Tibial artery (tissue), 4 donors: ENCODE results near the gene SIX2.
A peak's percentile ranks its signal among the peaks of the same experiment; 100 is the strongest.

Experiments
- DNase-seq, 2 donors: peaks; one replicate each; pipeline ENCODE4 v3.0.0-alpha.2; 2019
- H3K27ac ChIP-seq, 2 donors: fragments of 200-600 bp; sonication (generic) in 1 of 2; 1 replicate in 1 of 2; 2 replicates in 1 of 2; pipeline ENCODE4 v1.5.1; 2018 to 2019; ENCODE audit warnings: mild to moderate bottlenecking in 1 of 2
- H3K27me3 ChIP-seq, 2 donors: fragments of 200-600 bp; sonication (generic) in 1 of 2; one replicate each; pipeline versions ENCODE4 v1.5.1 to v1.6.0; 2016 to 2019
- H3K36me3 ChIP-seq, 3 donors: fragments of 200-600 bp; sonication (generic) in 2 of 3; one replicate each; pipeline ENCODE4 v1.5.1; 2016 to 2019; ENCODE audit warnings: mild to moderate bottlenecking in 2 of 3
- H3K4me1 ChIP-seq, 4 donors: fragments of 200-600 bp; sonication (generic) in 2 of 4; 1 replicate in 3 of 4; 2 replicates in 1 of 4; pipeline ENCODE4 v1.5.1; 2016 to 2019
- H3K4me3 ChIP-seq, 2 donors: fragments of 200-600 bp; sonication (generic) in 1 of 2; 1 replicate in 1 of 2; 2 replicates in 1 of 2; pipeline ENCODE4 v1.5.1; 2018 to 2019; ENCODE audit warnings: mild to moderate bottlenecking in 2 of 2
- H3K9me3 ChIP-seq, 3 donors: fragments of 200-600 bp; sonication (generic) in 1 of 3; one replicate each; pipeline ENCODE4 v1.5.1; 2016 to 2019
- intact Hi-C: fragments of 100-400 bp; cut with DNase I; formaldehyde crosslinking; loops from one replicate; pipeline ENCODE4 v1.15.0; 2023; ENCODE audit warnings: low total_unique reads
- TF ChIP-seq, protein P1 (sequence below), 2 experiments: fragments of 200-600 bp in 1 of 2; fragments of 450-650 bp in 1 of 2; IDR thresholded peaks; one replicate each; pipeline ENCODE4 v1.5.1; 2017 to 2019; ENCODE audit warnings: antibody characterized with exemption in 2 of 2, mild to moderate bottlenecking in 1 of 2, moderate library complexity in 1 of 2

The SIX2 gene

DNA sequence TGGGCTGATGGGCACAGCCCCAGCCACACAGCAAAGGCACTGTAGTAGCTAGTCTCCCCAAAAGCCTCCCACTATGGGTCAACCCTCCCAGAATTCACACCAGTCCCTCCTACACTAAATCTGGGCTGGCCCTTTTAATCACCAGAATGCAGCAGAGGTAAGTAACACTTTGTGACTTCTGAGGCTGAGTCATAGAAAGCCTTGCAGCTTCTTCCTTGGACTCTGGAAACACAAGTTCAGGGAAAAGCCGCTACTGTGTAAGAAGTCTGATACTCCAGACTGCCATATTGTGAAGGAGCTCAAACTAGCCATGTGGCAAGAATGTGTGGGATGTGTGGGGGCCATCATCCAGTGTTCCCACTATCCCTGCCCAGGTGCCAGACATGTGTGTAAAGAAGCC lies 19.0 kb upstream of the SIX2 start:
- TF ChIP-seq, protein P1, sequence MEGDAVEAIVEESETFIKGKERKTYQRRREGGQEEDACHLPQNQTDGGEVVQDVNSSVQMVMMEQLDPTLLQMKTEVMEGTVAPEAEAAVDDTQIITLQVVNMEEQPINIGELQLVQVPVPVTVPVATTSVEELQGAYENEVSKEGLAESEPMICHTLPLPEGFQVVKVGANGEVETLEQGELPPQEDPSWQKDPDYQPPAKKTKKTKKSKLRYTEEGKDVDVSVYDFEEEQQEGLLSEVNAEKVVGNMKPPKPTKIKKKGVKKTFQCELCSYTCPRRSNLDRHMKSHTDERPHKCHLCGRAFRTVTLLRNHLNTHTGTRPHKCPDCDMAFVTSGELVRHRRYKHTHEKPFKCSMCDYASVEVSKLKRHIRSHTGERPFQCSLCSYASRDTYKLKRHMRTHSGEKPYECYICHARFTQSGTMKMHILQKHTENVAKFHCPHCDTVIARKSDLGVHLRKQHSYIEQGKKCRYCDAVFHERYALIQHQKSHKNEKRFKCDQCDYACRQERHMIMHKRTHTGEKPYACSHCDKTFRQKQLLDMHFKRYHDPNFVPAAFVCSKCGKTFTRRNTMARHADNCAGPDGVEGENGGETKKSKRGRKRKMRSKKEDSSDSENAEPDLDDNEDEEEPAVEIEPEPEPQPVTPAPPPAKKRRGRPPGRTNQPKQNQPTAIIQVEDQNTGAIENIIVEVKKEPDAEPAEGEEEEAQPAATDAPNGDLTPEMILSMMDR (IDR thresholded peaks at IDR 0.05), result no peak
- intact Hi-C loops, result loop anchor here (10.0 kb wide), 1 partner anchor 467 kb away; no protein-coding TSS in a partner anchor
- H3K27me3 ChIP-seq, result no peaks in the 10 kb centered on the region

DNA sequence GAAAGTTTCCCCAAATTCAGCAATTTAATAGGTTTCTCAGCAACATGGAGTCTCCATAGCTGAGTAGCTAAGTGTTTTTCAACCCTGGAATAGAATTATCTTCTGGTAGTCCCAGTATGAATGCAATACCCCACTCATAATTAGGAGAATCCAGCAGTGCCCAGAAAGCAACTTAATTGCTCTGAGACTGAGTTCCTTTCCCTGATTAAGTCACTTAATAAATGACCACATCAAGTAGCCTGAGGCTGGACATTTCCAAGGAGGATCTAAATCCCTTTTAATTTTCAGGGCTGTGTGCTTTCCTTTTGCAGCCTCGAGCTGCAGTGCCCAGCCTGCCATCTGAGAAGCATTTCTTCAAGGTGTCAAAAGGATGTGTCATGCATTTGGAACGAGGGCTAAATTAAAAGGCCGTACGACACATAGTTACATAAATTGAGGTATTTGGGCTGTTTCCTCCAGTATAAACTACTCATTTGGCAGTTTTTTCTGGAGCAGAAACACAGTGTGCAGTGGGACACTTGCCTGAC lies 17.7 kb upstream of the SIX2 start:
- no peak for DNase-seq
- TF ChIP-seq, protein P1 (IDR thresholded peaks at IDR 0.05), result no peak
- Histone ChIP-seq H3K27me3 (no peaks in the 10 kb centered on the region), H3K9me3 (no peaks in the 10 kb centered on the region), H3K4me1 (peaks cover 0 to 10% (median 5%) of the 10 kb centered on the region in 4 donors), H3K36me3 (no peaks in the 10 kb centered on the region), H3K27ac (no peak overlapping the region), H3K4me3 (no peak overlapping the region)
- intact Hi-C loops, result loop anchor here (10.0 kb wide), 1 partner anchor 468 kb away; no protein-coding TSS in a partner anchor

More for the DNA sequence above, 19.0 kb upstream of the SIX2 start:
- Histone ChIP-seq H3K4me1 (peaks cover 0 to 10% (median 5%) of the 10 kb centered on the region in 4 donors), H3K27ac (no peak overlapping the region), H3K36me3 (no peaks in the 10 kb centered on the region), H3K9me3 (no peaks in the 10 kb centered on the region), H3K4me3 (no peak overlapping the region)
- DNase-seq, result no peak

DNA sequence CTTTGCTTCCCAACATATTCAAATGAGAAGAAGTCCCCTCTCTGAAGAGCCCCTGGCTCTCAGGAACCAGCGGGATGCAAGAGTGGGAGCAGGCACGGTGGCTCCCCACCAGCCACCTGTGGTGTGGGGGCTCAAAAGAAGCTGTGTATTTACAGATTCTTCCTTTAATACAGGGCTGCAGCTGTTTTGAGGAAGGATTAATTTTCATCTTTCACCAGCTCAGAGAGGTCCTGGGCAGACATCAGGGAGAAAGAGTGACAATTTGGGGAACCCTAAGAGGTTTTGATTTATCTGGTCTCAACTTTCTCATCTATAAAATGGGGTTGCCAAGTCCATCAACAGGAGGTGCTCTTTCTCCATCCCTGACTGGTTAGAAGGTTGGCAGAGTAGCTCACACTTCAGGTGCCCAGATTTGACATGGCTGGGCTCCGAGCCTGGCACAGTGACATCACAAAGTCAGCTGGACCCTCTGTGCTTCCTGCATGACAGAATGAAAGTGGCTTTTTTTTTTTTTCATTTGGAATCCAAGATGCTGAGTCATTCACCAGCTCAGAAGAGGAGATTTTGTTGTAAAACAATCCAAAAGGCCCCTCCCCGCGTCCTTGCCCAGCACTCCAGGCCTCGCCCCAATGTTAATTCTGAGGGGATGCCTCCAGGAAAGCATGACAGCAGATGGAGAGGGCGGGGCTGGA lies 15.5 kb upstream of the SIX2 start:
- Histone ChIP-seq H3K4me3 (no peak overlapping the region), H3K9me3 (no peaks in the 10 kb centered on the region), H3K36me3 (no peaks in the 10 kb centered on the region), H3K4me1 (peaks cover 0 to 10% (median 5%) of the 10 kb centered on the region in 4 donors), H3K27ac (peak overlapping the region in 1 of 2 donors; percentile 37), H3K27me3 (no peaks in the 10 kb centered on the region)
- intact Hi-C loops, result loop anchor here (10.0 kb wide), 1 partner anchor 470 kb away; no protein-coding TSS in a partner anchor
- DNase-seq, result peak; percentile 40 to 90
- TF ChIP-seq, protein P1 (IDR thresholded peaks at IDR 0.05), result peak; percentile 12 to 22

DNA sequence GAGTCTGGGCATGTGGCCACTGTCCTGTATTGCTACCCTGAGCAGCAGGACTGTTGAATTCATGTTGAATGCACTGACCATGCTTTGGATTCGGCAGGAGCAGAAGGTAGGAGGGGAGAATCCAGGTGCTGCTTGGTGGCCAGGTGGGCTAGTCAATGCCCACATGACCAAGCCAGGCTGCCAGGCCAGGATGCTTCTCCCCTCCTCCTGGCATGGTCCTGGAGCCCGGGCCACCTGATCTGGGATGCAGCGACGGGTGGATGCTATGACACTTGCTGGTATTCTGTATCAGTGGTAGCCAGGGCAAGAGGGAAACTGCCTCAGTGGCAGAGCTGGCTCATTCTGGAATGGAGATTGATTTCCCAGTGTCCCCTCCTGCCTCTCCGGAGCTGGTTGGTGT lies 14.8 kb upstream of the SIX2 start:
- TF ChIP-seq, protein P1 (IDR thresholded peaks at IDR 0.05), result no peak
- Histone ChIP-seq H3K4me1 (peaks cover 0 to 10% (median 5%) of the 10 kb centered on the region in 4 donors), H3K27me3 (no peaks in the 10 kb centered on the region), H3K9me3 (no peaks in the 10 kb centered on the region), H3K27ac (no peak overlapping the region), H3K4me3 (no peak overlapping the region), H3K36me3 (no peaks in the 10 kb centered on the region)
- intact Hi-C loops, result loop anchor here (10.0 kb wide), 1 partner anchor 471 kb away; no protein-coding TSS in a partner anchor
- DNase-seq, result no peak

DNA sequence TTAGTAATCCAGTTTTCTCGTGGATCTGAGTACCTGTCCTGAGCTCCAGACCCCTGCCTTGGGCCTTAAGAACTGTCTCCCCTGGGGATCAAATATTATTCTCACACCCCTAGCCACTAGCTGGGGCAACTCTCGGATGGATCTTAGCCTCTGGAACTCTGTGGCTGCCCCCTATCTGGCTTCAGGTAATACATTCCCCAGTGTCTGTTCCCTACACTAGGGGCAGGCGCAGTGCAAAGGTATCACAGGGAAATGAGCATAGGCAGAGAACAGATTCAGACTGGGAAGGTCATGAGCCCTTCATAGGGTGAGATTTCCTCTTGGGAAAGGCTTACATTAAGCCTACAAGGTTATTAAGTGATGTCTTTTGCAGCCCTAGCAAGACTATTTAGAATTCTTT lies 11.2 kb upstream of the SIX2 start:
- no peaks in the 10 kb centered on the region for H3K27me3 ChIP-seq
- TF ChIP-seq, protein P1 (IDR thresholded peaks at IDR 0.05), result no peak
- intact Hi-C loops, result loop anchor here (10.0 kb wide), 1 partner anchor 474 kb away; no protein-coding TSS in a partner anchor

More for the DNA sequence above, 11.2 kb upstream of the SIX2 start:
- Histone ChIP-seq H3K36me3 (no peaks in the 10 kb centered on the region), H3K9me3 (no peaks in the 10 kb centered on the region), H3K4me3 (no peak overlapping the region), H3K4me1 (peaks cover 0 to 10% (median 5%) of the 10 kb centered on the region in 4 donors), H3K27ac (no peak overlapping the region)
- DNase-seq, result no peak
